ENCODE data around the gene SIGLEC8.
"Not testable (repeated sequence)": the region's sequence is repeated elsewhere in the genome, so short reads cannot be mapped to it uniquely, and the experiment has no call there.

The SIGLEC8 gene

GRCh38 chr19:51466723-51467122, 8.5 kb upstream of the SIGLEC8 start:
- no peak overlapping the region for H3K9ac ChIP-seq (ENCODE audit: low read length in 5 of 5)
- peaks cover 0 to 11% (median 0%) of the 10 kb centered on the region in 5 donors for H3K4me1 ChIP-seq (ENCODE audit: control insufficient read depth in 5 of 5, insufficient read depth in 5 of 5, low read length in 5 of 5)
- H3K27me3 ChIP-seq (ENCODE audit: control insufficient read depth in 5 of 5, insufficient read depth in 4 of 5, low read length in 5 of 5) = peaks cover 12 to 22% (median 15%) of the 10 kb centered on the region in 5 donors
- no peak overlapping the region for H3K4me3 ChIP-seq (ENCODE audit: low read depth in 1 of 5, low read length in 5 of 5)
- H3K36me3 ChIP-seq (ENCODE audit: control insufficient read depth in 5 of 5, insufficient read depth in 5 of 5, low read length in 5 of 5) = no peaks in the 10 kb centered on the region
- H3K9me3 ChIP-seq (ENCODE audit: control insufficient read depth in 5 of 5, low read length in 5 of 5) = no peaks in the 10 kb centered on the region
- H3K27ac ChIP-seq (ENCODE audit: low read depth, low read length) = no peak overlapping the region

GRCh38 chr19:51463976-51464581, 5.8 kb upstream of the SIGLEC8 start:
- H3K36me3 ChIP-seq (ENCODE audit: control insufficient read depth in 5 of 5, insufficient read depth in 5 of 5, low read length in 5 of 5); H3K4me3 ChIP-seq (ENCODE audit: low read depth in 1 of 5, low read length in 5 of 5); H3K9me3 ChIP-seq (ENCODE audit: control insufficient read depth in 5 of 5, low read length in 5 of 5); H3K9ac ChIP-seq (ENCODE audit: low read length in 5 of 5); H3K27ac ChIP-seq (ENCODE audit: low read depth, low read length): not testable (repeated sequence)
- Histone ChIP-seq H3K27me3 (ENCODE audit: control insufficient read depth in 5 of 5, insufficient read depth in 4 of 5, low read length in 5 of 5) (peaks cover 8 to 22% (median 19%) of the 10 kb centered on the region in 5 donors), H3K4me1 (ENCODE audit: control insufficient read depth in 5 of 5, insufficient read depth in 5 of 5, low read length in 5 of 5) (peaks cover 0 to 27% (median 10%) of the 10 kb centered on the region in 5 donors)

GRCh38 chr19:51462681-51463080, 4.4 kb upstream of the SIGLEC8 start:
- Histone ChIP-seq H3K4me3 (ENCODE audit: low read depth in 1 of 5, low read length in 5 of 5) (no peak overlapping the region), H3K36me3 (ENCODE audit: control insufficient read depth in 5 of 5, insufficient read depth in 5 of 5, low read length in 5 of 5) (no peaks in the 10 kb centered on the region), H3K9me3 (ENCODE audit: control insufficient read depth in 5 of 5, low read length in 5 of 5) (no peaks in the 10 kb centered on the region), H3K9ac (ENCODE audit: low read length in 5 of 5) (no peak overlapping the region), H3K4me1 (ENCODE audit: control insufficient read depth in 5 of 5, insufficient read depth in 5 of 5, low read length in 5 of 5) (peaks cover 0 to 27% (median 10%) of the 10 kb centered on the region in 5 donors), H3K27ac (ENCODE audit: low read depth, low read length) (no peak overlapping the region), H3K27me3 (ENCODE audit: control insufficient read depth in 5 of 5, insufficient read depth in 4 of 5, low read length in 5 of 5) (peaks cover 8 to 28% (median 22%) of the 10 kb centered on the region in 5 donors)

- Histone ChIP-seq H3K4me1 (ENCODE audit: control insufficient read depth in 5 of 5, insufficient read depth in 5 of 5, low read length in 5 of 5) (peaks cover 0 to 31% (median 10%) of the 10 kb centered on the region in 5 donors), H3K36me3 (ENCODE audit: control insufficient read depth in 5 of 5, insufficient read depth in 5 of 5, low read length in 5 of 5) (no peaks in the 10 kb centered on the region), H3K27me3 (ENCODE audit: control insufficient read depth in 5 of 5, insufficient read depth in 4 of 5, low read length in 5 of 5) (peaks cover 8 to 31% (median 26%) of the 10 kb centered on the region in 5 donors), H3K27ac (ENCODE audit: low read depth, low read length) (no peak overlapping the region), H3K9me3 (ENCODE audit: control insufficient read depth in 5 of 5, low read length in 5 of 5) (no peaks in the 10 kb centered on the region), H3K4me3 (ENCODE audit: low read depth in 1 of 5, low read length in 5 of 5) (no peak overlapping the region), H3K9ac (ENCODE audit: low read length in 5 of 5) (no peak overlapping the region)
Measured at GRCh38 chr19:51462276-51462675, 4.0 kb upstream of the SIGLEC8 start.

GRCh38 chr19:51461723-51462161, 3.5 kb upstream of the SIGLEC8 start:
- H3K36me3 ChIP-seq (ENCODE audit: control insufficient read depth in 5 of 5, insufficient read depth in 5 of 5, low read length in 5 of 5) = no peaks in the 10 kb centered on the region
- no peak overlapping the region for H3K4me3 ChIP-seq (ENCODE audit: low read depth in 1 of 5, low read length in 5 of 5)
- no peak overlapping the region for H3K27ac ChIP-seq (ENCODE audit: low read depth, low read length)
- H3K9me3 ChIP-seq (ENCODE audit: control insufficient read depth in 5 of 5, low read length in 5 of 5) = no peaks in the 10 kb centered on the region
- no peak overlapping the region for H3K9ac ChIP-seq (ENCODE audit: low read length in 5 of 5)
- H3K27me3 ChIP-seq (ENCODE audit: control insufficient read depth in 5 of 5, insufficient read depth in 4 of 5, low read length in 5 of 5) = peaks cover 8 to 31% (median 26%) of the 10 kb centered on the region in 5 donors
- peaks cover 0 to 37% (median 10%) of the 10 kb centered on the region in 5 donors for H3K4me1 ChIP-seq (ENCODE audit: control insufficient read depth in 5 of 5, insufficient read depth in 5 of 5, low read length in 5 of 5)

- H3K4me1 ChIP-seq (ENCODE audit: control insufficient read depth in 5 of 5, insufficient read depth in 5 of 5, low read length in 5 of 5) = peaks cover 0 to 37% (median 10%) of the 10 kb centered on the region in 5 donors
- no peak overlapping the region for H3K27ac ChIP-seq (ENCODE audit: low read depth, low read length)
- H3K4me3 ChIP-seq (ENCODE audit: low read depth in 1 of 5, low read length in 5 of 5) = peak overlapping the region; percentile 43 to 70 (median 60)
- no peaks in the 10 kb centered on the region for H3K9me3 ChIP-seq (ENCODE audit: control insufficient read depth in 5 of 5, low read length in 5 of 5)
- no peak overlapping the region for H3K9ac ChIP-seq (ENCODE audit: low read length in 5 of 5)
- H3K27me3 ChIP-seq (ENCODE audit: control insufficient read depth in 5 of 5, insufficient read depth in 4 of 5, low read length in 5 of 5) = peaks cover 8 to 31% (median 26%) of the 10 kb centered on the region in 5 donors
- no peaks in the 10 kb centered on the region for H3K36me3 ChIP-seq (ENCODE audit: control insufficient read depth in 5 of 5, insufficient read depth in 5 of 5, low read length in 5 of 5)
Measured at GRCh38 chr19:51460164-51460992, 2.1 kb upstream of the SIGLEC8 start.

- H3K27ac ChIP-seq (ENCODE audit: low read depth, low read length) = no peak overlapping the region
- H3K9me3 ChIP-seq (ENCODE audit: control insufficient read depth in 5 of 5, low read length in 5 of 5) = no peaks in the 10 kb centered on the region
- no peak overlapping the region for H3K4me3 ChIP-seq (ENCODE audit: low read depth in 1 of 5, low read length in 5 of 5)
Measured at GRCh38 chr19:51458899-51459505, 748 bp upstream of the SIGLEC8 start.

GRCh38 chr19:51457351-51458013, 772 bp downstream of the SIGLEC8 start:
- no peak overlapping the region for H3K9ac ChIP-seq (ENCODE audit: low read length in 5 of 5)
- no peaks in the 10 kb centered on the region for H3K36me3 ChIP-seq (ENCODE audit: control insufficient read depth in 5 of 5, insufficient read depth in 5 of 5, low read length in 5 of 5)
- no peak overlapping the region for H3K4me3 ChIP-seq (ENCODE audit: low read depth in 1 of 5, low read length in 5 of 5)
- peaks cover 3 to 30% (median 23%) of the 10 kb centered on the region in 5 donors for H3K27me3 ChIP-seq (ENCODE audit: control insufficient read depth in 5 of 5, insufficient read depth in 4 of 5, low read length in 5 of 5)
- H3K4me1 ChIP-seq (ENCODE audit: control insufficient read depth in 5 of 5, insufficient read depth in 5 of 5, low read length in 5 of 5) = peaks cover 0 to 33% (median 9%) of the 10 kb centered on the region in 5 donors
- H3K9me3 ChIP-seq (ENCODE audit: control insufficient read depth in 5 of 5, low read length in 5 of 5) = no peaks in the 10 kb centered on the region
- no peak overlapping the region for H3K27ac ChIP-seq (ENCODE audit: low read depth, low read length)

More at GRCh38 chr19:51458899-51459505, 748 bp upstream of the SIGLEC8 start:
- peaks cover 8 to 34% (median 29%) of the 10 kb centered on the region in 5 donors for H3K27me3 ChIP-seq (ENCODE audit: control insufficient read depth in 5 of 5, insufficient read depth in 4 of 5, low read length in 5 of 5)
- H3K4me1 ChIP-seq (ENCODE audit: control insufficient read depth in 5 of 5, insufficient read depth in 5 of 5, low read length in 5 of 5) = peaks cover 0 to 37% (median 10%) of the 10 kb centered on the region in 5 donors
- H3K9ac ChIP-seq (ENCODE audit: low read length in 5 of 5) = no peak overlapping the region
- H3K36me3 ChIP-seq (ENCODE audit: control insufficient read depth in 5 of 5, insufficient read depth in 5 of 5, low read length in 5 of 5) = no peaks in the 10 kb centered on the region

- Histone ChIP-seq H3K36me3 (ENCODE audit: control insufficient read depth in 5 of 5, insufficient read depth in 5 of 5, low read length in 5 of 5) (no peaks in the 10 kb centered on the region), H3K4me3 (ENCODE audit: low read depth in 1 of 5, low read length in 5 of 5) (no peak overlapping the region), H3K4me1 (ENCODE audit: control insufficient read depth in 5 of 5, insufficient read depth in 5 of 5, low read length in 5 of 5) (peaks cover 0 to 26% (median 9%) of the 10 kb centered on the region in 5 donors), H3K27me3 (ENCODE audit: control insufficient read depth in 5 of 5, insufficient read depth in 4 of 5, low read length in 5 of 5) (peaks cover 0 to 23% (median 15%) of the 10 kb centered on the region in 5 donors), H3K27ac (ENCODE audit: low read depth, low read length) (no peak overlapping the region), H3K9ac (ENCODE audit: low read length in 5 of 5) (no peak overlapping the region), H3K9me3 (ENCODE audit: control insufficient read depth in 5 of 5, low read length in 5 of 5) (no peaks in the 10 kb centered on the region)
Measured at GRCh38 chr19:51456541-51457290, 1.5 kb downstream of the SIGLEC8 start.
